IMR-90 (cell line): ENCODE results near the gene RBP5. TPM values are rescaled to one million over a fixed set of nuclear protein-coding genes. Genes with fewer than 3 reads are reported as not detected.

Experiments used
- ATAC-seq: fragments of 200-7000 bp; cut with Tn5 transposase; 2 replicates; pipeline ENCODE4 v1.9.1; 2020; ENCODE audit warnings: low read depth, mild to moderate bottlenecking, moderate library complexity
- BruUV-seq: library from RNA; stranded (reverse); fragments of 400-500 nt; replicated peaks from 2 replicates; lab custom pipeline; 2021; lab: Mats Ljungman, UMichigan
- CTCF ChIA-PET: fragments of 300-600 bp; formaldehyde crosslinking; extraction: SDS; loops from one replicate; lab custom pipeline; 2021; ENCODE audit warnings: antibody characterized with exemption; lab: Yijun Ruan, JAX
- POLR2A ChIA-PET: fragments of 300-600 bp; sonication (Branson Sonifier 250); formaldehyde crosslinking; loops from one replicate; lab custom pipeline; 2022; ENCODE audit warnings: antibody characterized with exemption; ENCODE audit not compliant: unreplicated experiment; lab: Charles Lee
- DNase-seq: peaks from one replicate; pipeline ENCODE4 v3.0.0; 2013
- H2AFZ ChIP-seq: replicated peaks from 2 replicates; pipeline ENCODE3; 2013; ENCODE audit warnings: low read length, mild to moderate bottlenecking; ENCODE audit not compliant: poor library complexity
- H2AK5ac ChIP-seq: 2 replicates; pipeline ENCODE4 v1.6.1; 2013; ENCODE audit warnings: low read depth, low read length, inconsistent platforms
- H2AK9ac ChIP-seq: replicated peaks from 2 replicates; pipeline ENCODE3; 2013; ENCODE audit warnings: mild to moderate bottlenecking, low read depth, low read length, moderate library complexity; ENCODE audit not compliant: poor library complexity
- H2BK120ac ChIP-seq: 2 replicates; pipeline ENCODE4 v1.6.1; 2013; ENCODE audit warnings: low read depth, low read length, inconsistent platforms
- H2BK15ac ChIP-seq: 3 replicates; pipeline ENCODE4 v1.6.1; 2013; ENCODE audit warnings: low read depth, low read length, inconsistent platforms
- H2BK20ac ChIP-seq: 2 replicates; pipeline ENCODE4 v1.6.1; 2013; ENCODE audit warnings: low read depth, mild to moderate bottlenecking, inconsistent platforms, low read length, moderate library complexity
- H2BK5ac ChIP-seq: 2 replicates; pipeline ENCODE4 v1.6.1; 2013; ENCODE audit warnings: mild to moderate bottlenecking, low read depth, low read length, inconsistent platforms; ENCODE audit not compliant: poor library complexity, severe bottlenecking
- H3K14ac ChIP-seq: replicated peaks from 2 replicates; pipeline ENCODE4 v1.6.1; 2013; ENCODE audit warnings: low read depth, low read length, inconsistent platforms
- H3K18ac ChIP-seq: 2 replicates; pipeline ENCODE4 v1.6.1; 2013; ENCODE audit warnings: low read depth, low read length, control low read depth
- H3K23ac ChIP-seq: 2 replicates; pipeline ENCODE4 v1.6.1; 2013; ENCODE audit warnings: low read depth, low read length, inconsistent platforms
- H3K27ac ChIP-seq: 2 replicates; pipeline ENCODE4 v1.5.1; 2013; ENCODE audit warnings: mild to moderate bottlenecking, control low read depth, low read length; ENCODE audit not compliant: insufficient read depth
- H3K27me3 ChIP-seq: 2 replicates; pipeline ENCODE4 v1.6.1; 2013; ENCODE audit warnings: low read length; ENCODE audit not compliant: control insufficient read depth, insufficient read depth
- H3K36me3 ChIP-seq: 2 replicates; pipeline ENCODE4 v1.6.1; 2013; ENCODE audit warnings: low read length, mixed read lengths; ENCODE audit not compliant: control insufficient read depth, insufficient read depth
- H3K4ac ChIP-seq: 2 replicates; pipeline ENCODE4 v1.6.1; 2013; ENCODE audit warnings: low read depth, low read length, inconsistent platforms
- H3K4me1 ChIP-seq: 2 replicates; pipeline ENCODE4 v1.6.1; 2013; ENCODE audit warnings: low read length, mixed read lengths; ENCODE audit not compliant: control insufficient read depth, insufficient read depth
- H3K4me2 ChIP-seq: 2 replicates; pipeline ENCODE4 v1.6.1; 2013; ENCODE audit warnings: low read depth, mild to moderate bottlenecking, control low read depth, low read length, moderate library complexity
- H3K4me3 ChIP-seq: 2 replicates; pipeline ENCODE4 v1.5.1; 2013; ENCODE audit warnings: low read depth, mild to moderate bottlenecking, control low read depth, low read length, moderate library complexity; ENCODE audit not compliant: insufficient read depth
- H3K56ac ChIP-seq: 2 replicates; pipeline ENCODE4 v1.6.1; 2013; ENCODE audit warnings: low read length, inconsistent platforms; ENCODE audit not compliant: insufficient read depth; ENCODE audit errors: extremely low read depth
- H3K79me1 ChIP-seq, 2 experiments: 2 replicates each; pipeline ENCODE4 v1.6.1; 2013; ENCODE audit warnings: low read length in 2 of 2, inconsistent platforms in 1 of 2, low read depth in 1 of 2
- H3K9ac ChIP-seq: 2 replicates; pipeline ENCODE4 v1.6.1; 2013; ENCODE audit warnings: low read depth, low read length, control low read depth
- H3K9me1 ChIP-seq: 2 replicates; pipeline ENCODE4 v1.6.1; 2013; ENCODE audit warnings: low read length, inconsistent platforms; ENCODE audit not compliant: insufficient read depth
- H3K9me3 ChIP-seq: 2 replicates; pipeline ENCODE4 v1.6.1; 2013; ENCODE audit warnings: low read length; ENCODE audit not compliant: control insufficient read depth, insufficient read depth
- H4K20me1 ChIP-seq: 2 replicates; pipeline ENCODE4 v1.6.1; 2013; ENCODE audit warnings: low read length, inconsistent platforms; ENCODE audit not compliant: insufficient read depth
- H4K5ac ChIP-seq: 2 replicates; pipeline ENCODE4 v1.6.1; 2013; ENCODE audit warnings: mild to moderate bottlenecking, low read depth, low read length, control low read depth
- H4K8ac ChIP-seq, 2 experiments: 2 replicates each; pipeline ENCODE4 v1.6.1; 2013; ENCODE audit warnings: low read depth in 2 of 2, low read length in 2 of 2, control low read depth in 1 of 2, inconsistent platforms in 1 of 2
- H4K91ac ChIP-seq: 2 replicates; pipeline ENCODE4 v1.6.1; 2013; ENCODE audit warnings: low read depth, low read length, inconsistent platforms; ENCODE audit not compliant: insufficient read depth
- CHD1 ChIP-seq: IDR thresholded peaks from 2 replicates; pipeline ENCODE4 v1.6.1; 2012; ENCODE audit warnings: low read depth, low read length, improper control_type of control experiment
- CTCF ChIP-seq: conservative IDR thresholded peaks from 2 replicates; pipeline ENCODE4 v1.5.1; 2012; ENCODE audit warnings: mild to moderate bottlenecking, low read depth, low read length, improper control_type of control experiment
- MAFK ChIP-seq: IDR thresholded peaks from 2 replicates; pipeline ENCODE4 v1.6.1; 2012; ENCODE audit warnings: low read depth, low read length, improper control_type of control experiment
- MAZ ChIP-seq: IDR thresholded peaks from 2 replicates; pipeline ENCODE4 v1.6.1; 2012; ENCODE audit warnings: low read depth, mild to moderate bottlenecking, low read length, improper control_type of control experiment, moderate library complexity, borderline replicate concordance
- MXI1 ChIP-seq: IDR thresholded peaks from 2 replicates; pipeline ENCODE4 v1.6.1; 2012; ENCODE audit warnings: low read depth, mild to moderate bottlenecking, low read length, moderate library complexity, borderline replicate concordance
- NFE2L2 ChIP-seq: fragments of 150-350 bp; IDR thresholded peaks from 2 replicates; pipeline ENCODE4 v1.6.1; 2016; ENCODE audit warnings: low read depth, mild to moderate bottlenecking, low read length
- POLR2A ChIP-seq: IDR thresholded peaks from 2 replicates; pipeline ENCODE4 v1.6.1; 2012; ENCODE audit warnings: mild to moderate bottlenecking, low read depth, low read length
- RAD21 ChIP-seq: IDR thresholded peaks from 2 replicates; pipeline ENCODE4 v1.6.1; 2012; ENCODE audit warnings: low read length, improper control_type of control experiment
- RCOR1 ChIP-seq: IDR thresholded peaks from 2 replicates; pipeline ENCODE4 v1.6.1; 2012; ENCODE audit warnings: mild to moderate bottlenecking, low read length, improper control_type of control experiment; ENCODE audit not compliant: insufficient replicate concordance
- WGBS, 2 experiments: methylation state at CpG; one replicate each; pipeline versions ENCODE4 v1.1.5 to v1.1.7; 2013; ENCODE audit warnings: missing lambda C conversion rate in 2 of 2; ENCODE audit not compliant: insufficient read length in 1 of 2; ENCODE audit errors: extremely low coverage in 2 of 2; 5-methylcytosine and 5-hydroxymethylcytosine counted together
- dilution Hi-C: fragments of 300-500 bp; cut with HindIII; formaldehyde crosslinking; loops from one replicate; pipeline ENCODE4 v1.14.3; 2018; ENCODE audit warnings: low sequenced_read_pairs; ENCODE audit not compliant: unreplicated experiment
- in situ Hi-C: fragments of 300-500 bp; cut with MboI; formaldehyde crosslinking; loops from 3 replicates; pipeline ENCODE4 v1.14.3; 2019; ENCODE audit warnings: low sequenced_read_pairs, inconsistent platforms, mixed read lengths
- intact Hi-C: fragments of 100-400 bp; cut with micrococcal nuclease; formaldehyde crosslinking; loops from 2 replicates; pipeline ENCODE4 v1.10.0; 2022
- polyA plus RNA-seq, 3 experiments: library from polyadenylated mRNA; depleted of rRNA; stranded (reverse); fragments of >200 nt; gene quantifications; 2 replicates each; pipeline ENCODE4 v1.2.3, GENCODE V29; 2012; ENCODE audit warnings: low replicate concordance in 1 of 3
- total RNA-seq: library from RNA; depleted of rRNA; stranded (reverse); fragments of >200 nt; gene quantifications from 2 replicates; pipeline ENCODE4 v1.2.3, GENCODE V29; 2012

Gene RBP5
- total and polyA plus RNA-seq, 2 of the 4 experiments (the other 2 are of a cell fraction) = 0.15 TPM; not detected in 1

- H3K4me2 ChIP-seq = no peak overlapping the region
- no peaks in the 10 kb centered on the region for H3K27me3 ChIP-seq
- in situ Hi-C loops (no loop called here), dilution Hi-C loops (no loop called here), intact Hi-C loops (no loop called here)
- DNase-seq (no peak), ATAC-seq (no peak)
- no peak overlapping the region for H2BK5ac ChIP-seq
- H3K56ac ChIP-seq = no peak overlapping the region
- 91% methylated on average over 8 of the region's 14 CpGs; no CpG with 5 or more reads in 1 of the 2 experiments for WGBS, 2 experiments
- no peak overlapping the region for H3K4ac ChIP-seq
- no peak overlapping the region for H3K23ac ChIP-seq
- H3K14ac ChIP-seq = no peak overlapping the region
- no peak overlapping the region for H2AFZ ChIP-seq
- H3K4me3 ChIP-seq = no peak overlapping the region
- peaks cover 45% of the 10 kb centered on the region for H3K36me3 ChIP-seq
- peak overlapping the region; percentile 65 for H2AK5ac ChIP-seq
- ChIA-PET CTCF (no interaction called here), POLR2A (no interaction called here)
- TF ChIP-seq CTCF = no peak
- no peak for TF ChIP-seq POLR2A
- TF ChIP-seq RAD21 = no peak
- TF ChIP-seq MAFK = no peak
- no peak for TF ChIP-seq CHD1
- no peak for TF ChIP-seq RCOR1
- no peak for TF ChIP-seq NFE2L2
- no peak for TF ChIP-seq MXI1
- no peak for TF ChIP-seq MAZ
- H3K9me1 ChIP-seq = peaks cover 24% of the 10 kb centered on the region
- no peak overlapping the region; the same call in 1 of the 2 replicates for H3K18ac ChIP-seq
- peaks cover 4% of the 10 kb centered on the region; the same call in 1 of the 2 replicates for H4K20me1 ChIP-seq
- H3K4me1 ChIP-seq = peaks cover 14% of the 10 kb centered on the region
- peaks cover 0 to 5% of the 10 kb centered on the region in 2 experiments; a peak in 1 of 4 replicates for H3K79me1 ChIP-seq
- BruUV-seq = no TSS peak
- H3K27ac ChIP-seq = peak overlapping the region; percentile 56; the same call in 1 of the 2 replicates
- no peak overlapping the region for H4K91ac ChIP-seq
- H4K8ac ChIP-seq = no peak overlapping the region
- H4K5ac ChIP-seq = no peak overlapping the region
- H2BK120ac ChIP-seq = no peak overlapping the region
- no peaks in the 10 kb centered on the region for H3K9me3 ChIP-seq
- H3K9ac ChIP-seq = no peak overlapping the region
- no peak overlapping the region for H2AK9ac ChIP-seq
- 0 out of 3 replicates have a peak overlapping the region, but pooled peaks have one; percentile 41 for H2BK15ac ChIP-seq
- no peak overlapping the region for H2BK20ac ChIP-seq
These were observed 47.7 kb downstream of the RBP5 start for GRCh38 chr12:7081037-7081436.
